HG02970 (cell line): Measurements from ENCODE around the gene RPL12.

Source experiments
- ATAC-seq: cut with Tn5 transposase; IDR thresholded peaks from one replicate; pipeline ENCODE4 v1.9.1; 2021; ENCODE audit warnings: mild to moderate bottlenecking, moderate library complexity, moderate number of reproducible peaks; ENCODE audit not compliant: unreplicated experiment, low FRiP score

RPL12 gene

GRCh38 chr9:127444921-127445850 lies 6.0 kb downstream of the RPL12 start:
- ATAC-seq, result no peak

GRCh38 chr9:127444283-127444920 lies 6.8 kb downstream of the RPL12 start:
- ATAC-seq, result no peak

DNA sequence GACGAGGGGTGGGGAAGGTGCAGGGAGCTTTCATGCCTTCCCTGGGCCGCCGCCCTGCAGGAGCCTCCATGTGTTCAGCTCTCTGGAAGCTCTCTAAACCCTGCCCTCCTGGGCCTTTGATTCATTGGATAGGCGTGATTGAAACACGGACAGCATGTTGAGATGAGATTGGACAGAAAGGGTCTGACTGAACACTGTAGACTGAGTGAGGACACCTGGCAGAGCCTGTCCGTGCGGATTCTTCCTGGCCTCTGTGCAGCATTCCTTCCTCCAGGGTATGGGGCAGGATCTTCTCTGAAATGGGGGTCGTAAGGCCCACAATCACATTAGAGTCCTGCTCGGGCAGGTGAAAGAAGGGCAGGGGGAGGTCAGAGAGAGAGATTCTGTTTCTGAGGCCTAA lies 12.8 kb downstream of the RPL12 start:
- ATAC-seq, result no peak

- ATAC-seq, result no peak
Observed at GRCh38 chr9:127437497-127438264, 13.5 kb downstream of the RPL12 start.

GRCh38 chr9:127430415-127430814 lies 20.8 kb downstream of the RPL12 start:
- no peak for ATAC-seq

DNA sequence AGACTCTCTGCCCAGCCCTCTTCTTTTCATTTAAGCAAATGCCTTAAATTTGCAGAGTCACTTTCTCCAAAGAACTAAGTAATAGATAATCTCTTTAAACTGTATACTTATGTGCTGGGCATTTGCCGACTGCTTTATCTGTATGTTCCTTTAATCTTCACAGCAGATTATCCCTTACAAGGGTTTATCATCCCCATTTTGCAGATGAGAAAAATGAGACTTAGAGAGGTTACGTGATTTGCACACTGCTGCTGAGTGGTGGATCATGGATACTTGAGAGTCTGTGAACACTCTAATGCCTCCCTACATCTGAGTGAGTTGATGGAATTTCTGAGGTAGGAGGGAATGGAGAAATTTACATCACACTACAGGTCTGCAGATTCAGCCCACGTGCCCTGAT lies 22.9 kb downstream of the RPL12 start:
- no peak for ATAC-seq

DNA sequence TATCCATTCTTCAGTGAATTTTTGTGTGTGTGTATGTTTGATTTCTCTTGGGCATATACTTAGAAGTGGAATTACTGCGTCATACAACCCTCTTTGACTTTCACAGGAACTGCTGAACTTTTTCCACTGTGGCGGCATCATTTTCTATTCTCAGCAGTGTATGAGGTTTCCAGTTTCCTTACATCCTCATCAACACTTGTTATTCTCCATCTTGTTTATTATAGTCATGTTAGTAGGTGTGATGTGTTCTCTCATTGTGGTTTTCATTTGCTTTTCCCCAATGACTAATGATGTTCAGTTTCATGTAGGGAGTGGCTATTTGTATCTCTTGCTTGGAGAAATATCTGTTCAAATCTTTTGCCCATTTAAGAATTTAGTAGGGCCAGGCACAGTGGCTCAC lies 24.4 kb downstream of the RPL12 start:
- ATAC-seq, result no peak

- ATAC-seq, result no peak
Observed at GRCh38 chr9:127424676-127424999, 26.6 kb downstream of the RPL12 start.

DNA sequence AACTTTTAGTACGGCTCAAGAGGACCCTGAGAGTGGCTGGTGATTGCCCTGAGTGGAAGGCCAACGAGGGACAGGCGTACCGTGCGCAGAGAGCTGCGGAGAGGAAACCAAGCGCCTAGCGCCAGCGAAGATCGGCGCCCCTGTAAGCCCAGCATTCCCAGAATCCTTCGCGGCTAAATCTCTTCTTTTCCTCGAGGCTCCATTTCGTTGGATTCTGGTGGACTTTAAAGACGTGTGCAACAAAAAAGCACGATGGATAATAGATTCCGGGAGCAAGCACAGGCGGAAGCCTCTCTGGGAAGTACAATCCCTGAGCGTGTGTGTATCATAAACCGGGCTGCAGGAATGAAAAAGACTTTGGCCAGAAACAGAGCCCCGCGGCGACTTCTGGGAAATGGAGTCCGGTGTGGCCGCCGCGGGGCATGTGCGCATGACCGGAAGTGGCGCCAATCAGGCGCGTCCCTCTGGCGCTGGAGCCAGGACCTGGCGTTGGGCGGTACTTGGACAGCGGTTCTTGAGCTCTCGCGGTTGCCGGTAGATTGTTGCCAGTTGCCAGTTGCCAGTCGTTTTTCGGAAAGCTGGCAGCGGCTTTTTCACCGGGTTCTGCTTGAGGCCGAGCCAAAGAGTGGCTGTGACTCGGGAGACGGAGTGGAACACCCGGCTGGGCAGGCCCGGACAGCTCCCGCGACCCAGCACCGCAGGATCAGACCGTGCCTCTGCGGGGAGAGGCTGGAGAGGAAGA lies 27.1 kb downstream of the RPL12 start, which contains the start of gene ZNF79:
Gene ZNF79, plus strand, starts transcription at position 449 of the 742 bp plus-strand sequence. CDS start 406 bp downstream, outside the sequence.
- peak; percentile 86 for ATAC-seq

DNA sequence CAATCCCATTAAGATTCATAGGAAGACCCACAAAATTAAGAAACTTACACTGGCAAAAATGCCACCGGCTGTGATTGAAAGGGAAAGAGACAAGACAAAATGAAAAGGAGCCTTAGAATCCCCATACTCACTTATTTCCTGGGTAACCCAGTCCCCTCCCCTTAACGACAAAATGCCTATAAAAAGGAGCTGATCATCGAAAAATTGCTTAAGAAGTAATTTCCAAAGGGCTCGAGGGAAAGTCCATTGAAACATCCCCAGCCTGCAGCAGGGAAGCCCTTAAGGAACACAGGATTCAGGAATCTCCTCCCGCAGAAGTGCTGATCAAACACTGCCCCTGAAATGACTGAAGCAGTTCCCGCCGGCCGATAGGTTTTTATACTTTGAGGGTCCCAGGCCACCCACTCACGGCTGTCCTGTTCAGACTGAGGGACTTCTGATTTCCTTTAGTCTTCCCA lies 27.7 kb downstream of the RPL12 start:
- no peak for ATAC-seq

GRCh38 chr9:127422787-127423186 lies 28.4 kb downstream of the RPL12 start:
- no peak for ATAC-seq

GRCh38 chr9:127422133-127422782 lies 28.9 kb downstream of the RPL12 start:
- no peak for ATAC-seq

DNA sequence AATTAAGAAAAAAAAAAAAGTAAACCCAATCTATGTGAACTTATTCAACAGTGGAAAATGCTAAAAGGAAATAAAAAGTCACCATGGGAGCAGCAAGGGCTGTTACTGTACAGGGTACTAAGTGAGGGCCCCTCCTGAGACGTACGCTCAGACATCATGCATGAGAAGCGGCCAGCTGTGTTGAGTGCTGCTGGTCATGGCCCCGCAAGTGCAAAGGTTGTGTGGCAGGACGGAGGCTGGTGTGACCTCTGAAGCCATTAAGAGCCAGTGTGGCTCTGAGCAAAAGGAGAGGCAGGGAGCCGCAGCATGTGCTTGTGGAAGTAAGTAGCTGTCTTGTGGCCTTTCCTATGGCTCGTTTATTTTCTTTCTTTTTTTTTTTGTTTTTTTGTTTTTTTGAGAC lies 30.1 kb downstream of the RPL12 start:
- no peak for ATAC-seq

GRCh38 chr9:127419348-127419747 lies 31.9 kb downstream of the RPL12 start:
- ATAC-seq, result no peak

DNA sequence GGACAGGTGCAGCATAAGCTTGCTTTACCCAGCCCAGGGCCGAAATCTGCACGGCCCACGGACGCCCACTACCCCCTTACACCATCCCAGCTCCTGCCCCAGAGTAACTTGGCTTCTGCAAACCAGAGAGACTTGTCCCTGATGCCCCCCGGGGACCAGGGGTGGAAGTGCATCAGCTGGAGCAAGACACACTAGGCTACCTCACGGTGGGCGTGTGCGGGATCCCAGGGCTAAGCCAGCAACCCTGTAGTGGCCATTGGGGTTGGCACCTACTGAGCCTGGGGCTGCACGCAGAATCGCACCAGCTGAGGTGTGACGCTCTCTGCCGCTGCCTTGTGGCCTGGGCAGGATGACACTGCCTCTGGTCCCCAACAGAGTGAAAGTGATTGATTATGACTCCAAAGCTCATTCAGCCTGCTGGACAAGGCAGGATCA lies 33.2 kb downstream of the RPL12 start:
- ATAC-seq, result no peak

GRCh38 chr9:127417131-127418036 lies 33.8 kb downstream of the RPL12 start:
- no peak for ATAC-seq

DNA sequence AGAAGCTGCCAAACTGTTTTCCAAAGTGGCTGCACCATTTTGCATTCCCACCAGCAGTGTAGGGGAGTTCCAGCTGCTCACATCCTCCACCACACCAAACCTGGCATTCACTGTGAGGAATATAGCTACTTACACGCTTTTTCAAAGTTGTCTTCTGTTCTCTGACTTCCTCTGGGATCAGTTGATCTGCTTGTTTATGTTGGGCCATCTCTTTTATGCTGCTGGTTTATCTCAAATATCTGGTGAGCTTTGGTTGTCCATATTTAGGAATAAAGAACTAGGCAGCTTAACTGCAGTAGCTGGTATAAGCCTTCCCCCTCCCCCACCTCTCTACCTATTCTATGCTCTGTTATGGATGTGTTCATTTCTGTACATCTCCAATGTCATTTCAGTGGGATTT lies 35.5 kb downstream of the RPL12 start:
- no peak for ATAC-seq

DNA sequence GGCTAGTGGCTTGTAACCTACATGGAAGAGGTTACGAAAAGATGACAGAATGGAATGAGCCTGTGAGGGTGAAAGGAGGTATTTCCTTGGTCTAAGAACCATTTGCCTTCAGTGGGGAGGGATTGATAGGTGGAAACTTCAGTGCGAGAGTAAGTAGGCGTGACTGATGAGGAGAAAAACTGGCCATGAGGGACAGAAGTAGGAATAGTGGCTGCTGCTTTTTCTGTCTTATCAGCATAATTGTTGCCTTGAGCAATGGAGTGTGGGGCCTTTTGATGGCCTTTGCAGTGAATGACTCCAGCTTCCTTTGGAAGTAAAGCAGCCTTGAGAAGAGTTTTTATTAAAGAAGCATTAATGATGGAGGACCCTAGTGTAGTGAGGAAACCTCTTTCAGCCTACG lies 36.1 kb downstream of the RPL12 start:
- ATAC-seq, result no peak

GRCh38 chr9:127411122-127411521 lies 40.1 kb downstream of the RPL12 start:
- ATAC-seq, result no peak
